OCI-LY7 (cell line): ENCODE results near the gene ASXL3.

Experiments used
- CTCF ChIP-seq: fragments of 200-600 bp; sonication (generic); conservative IDR thresholded peaks from 2 replicates; pipeline ENCODE4 v1.5.1; 2014; ENCODE audit warnings: mild to moderate bottlenecking, antibody characterized with exemption, low read length, moderate library complexity, mixed read lengths
- EZH2phosphoT487 ChIP-seq: fragments of 200-600 bp; sonication (generic); IDR thresholded peaks from 2 replicates; pipeline ENCODE4 v1.6.1; 2018; ENCODE audit warnings: low read depth, borderline replicate concordance, mild to moderate bottlenecking, mixed run types, antibody characterized with exemption, low read length, moderate library complexity, mixed read lengths

- TF ChIP-seq CTCF (no peak), EZH2phosphoT487 (no peak)
Measured at GRCh38 chr18:33757037-33757436, 179.0 kb downstream of the ASXL3 start.
